UCSD-AML1 (cell line): ENCODE data around the gene SLC4A4.

Experiments used
- DNase-seq: peaks from one replicate; lab custom pipeline; 2025; ENCODE audit not compliant: unreplicated experiment; lab: John Stamatoyannopoulos, UW

SLC4A4 gene

GRCh38 chr4:71532407-71532806 is 193.6 kb downstream of the SLC4A4 start:
- DNase-seq: no peak

DNA sequence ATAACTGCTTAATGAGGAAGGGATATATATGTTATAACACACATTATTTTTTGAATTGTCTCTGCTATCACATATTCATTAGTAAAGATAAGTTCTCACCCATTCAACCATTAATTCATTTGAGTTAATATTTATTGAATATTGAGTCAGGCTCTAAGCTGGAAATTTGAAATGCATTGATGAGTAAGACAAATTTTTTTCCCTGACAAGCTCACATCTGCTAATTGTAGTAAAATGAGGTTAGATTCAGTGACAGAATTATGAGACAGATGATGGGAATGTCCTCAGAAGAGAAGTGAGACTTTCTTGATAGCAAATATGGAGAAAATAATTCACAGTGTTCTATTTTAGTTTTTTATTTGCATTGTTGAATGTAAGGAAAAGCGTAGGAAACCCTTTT is 194.3 kb downstream of the SLC4A4 start:
- no peak for DNase-seq

DNA sequence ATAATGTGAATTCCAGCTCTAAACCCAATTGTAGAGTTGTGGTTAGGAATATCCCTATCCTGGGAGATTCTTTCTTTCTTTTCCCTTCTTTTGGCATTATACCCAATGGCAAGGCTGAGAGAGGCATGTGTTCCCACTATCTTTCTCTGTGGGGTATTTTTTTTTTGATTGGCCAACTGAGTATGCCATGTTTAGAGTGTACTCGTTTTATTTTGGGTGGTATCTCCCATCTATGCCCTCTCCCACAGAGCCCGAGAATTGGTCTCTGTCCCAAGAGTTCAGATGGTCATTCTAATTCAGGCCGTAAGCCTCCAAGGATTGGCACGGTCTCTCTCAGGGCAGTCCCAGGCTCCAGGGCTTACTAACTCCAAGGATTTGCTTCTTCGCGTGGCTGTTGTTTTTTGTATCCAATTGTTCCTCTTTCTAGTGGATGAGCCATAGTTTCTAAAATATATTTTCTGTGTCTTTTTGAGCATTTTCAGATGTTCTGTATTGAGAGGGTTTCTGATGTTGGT is 198.8 kb downstream of the SLC4A4 start:
- DNase-seq: no peak

DNA sequence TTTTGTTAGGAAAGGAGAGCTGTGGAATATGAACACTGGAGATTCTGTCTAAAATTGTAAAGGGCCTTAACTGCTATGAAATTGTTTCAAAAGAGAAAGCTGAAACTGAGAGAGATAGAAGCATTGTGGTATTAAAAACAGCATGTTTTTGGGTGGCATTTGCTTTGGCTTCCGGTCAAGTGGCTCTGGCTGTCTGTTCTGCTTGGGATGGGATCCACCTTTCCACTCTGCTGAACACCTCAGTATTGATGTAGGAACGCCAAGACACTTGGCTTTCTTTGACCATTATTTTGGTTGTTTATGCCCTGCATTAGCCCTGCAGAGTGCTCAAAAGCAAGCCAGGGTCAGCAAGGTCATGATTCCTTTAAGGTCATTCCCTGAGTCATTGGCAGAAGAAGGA is 199.7 kb downstream of the SLC4A4 start:
- no peak for DNase-seq

DNA sequence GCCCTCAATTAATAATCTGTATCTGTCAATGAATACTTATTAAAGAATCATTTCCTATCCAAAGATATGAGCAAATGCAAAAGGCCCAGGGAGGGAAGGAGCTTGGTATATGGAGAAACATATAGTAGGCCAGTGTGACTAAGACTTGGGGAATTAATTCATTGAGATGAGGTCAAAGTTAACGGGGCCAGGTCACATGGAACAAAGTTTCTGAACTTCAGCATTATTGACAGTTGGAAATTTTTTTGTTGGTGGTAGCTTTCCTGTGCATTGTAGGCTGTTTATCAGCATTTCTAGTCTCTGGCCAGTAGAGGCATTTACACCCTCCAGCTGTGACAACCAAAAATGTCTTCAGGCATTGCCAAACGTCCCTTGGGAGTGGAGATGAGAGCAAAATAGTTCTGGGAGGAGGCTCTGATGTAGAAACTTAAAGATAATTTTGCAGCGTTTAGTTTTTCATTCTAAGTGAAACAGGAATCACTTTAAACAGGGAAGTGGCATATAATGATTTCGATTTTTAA is 202.0 kb downstream of the SLC4A4 start:
- DNase-seq: no peak

DNA sequence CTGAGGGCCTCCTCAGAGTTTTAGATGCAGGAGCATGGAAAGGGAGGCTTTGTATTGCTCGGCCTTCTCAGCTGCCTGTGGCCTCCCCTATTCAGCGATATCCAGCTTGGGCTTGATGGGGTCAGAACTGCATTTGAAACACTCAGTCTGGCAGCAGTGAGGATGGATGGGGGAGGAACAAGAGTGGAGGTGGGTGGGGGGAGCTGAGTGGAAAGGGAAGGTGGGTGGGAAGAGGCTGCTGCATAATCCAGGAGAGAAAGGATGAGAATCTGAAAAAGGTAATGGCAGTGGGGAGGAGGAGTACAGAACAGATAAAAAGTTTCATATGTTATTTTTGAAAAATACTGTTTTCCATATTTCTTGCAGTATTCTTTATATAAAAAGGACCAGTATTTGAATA is 202.7 kb downstream of the SLC4A4 start:
- no peak for DNase-seq

GRCh38 chr4:71545168-71545567 is 206.3 kb downstream of the SLC4A4 start:
- no peak for DNase-seq

GRCh38 chr4:71549516-71550160 is 210.8 kb downstream of the SLC4A4 start:
- DNase-seq: no peak

DNA sequence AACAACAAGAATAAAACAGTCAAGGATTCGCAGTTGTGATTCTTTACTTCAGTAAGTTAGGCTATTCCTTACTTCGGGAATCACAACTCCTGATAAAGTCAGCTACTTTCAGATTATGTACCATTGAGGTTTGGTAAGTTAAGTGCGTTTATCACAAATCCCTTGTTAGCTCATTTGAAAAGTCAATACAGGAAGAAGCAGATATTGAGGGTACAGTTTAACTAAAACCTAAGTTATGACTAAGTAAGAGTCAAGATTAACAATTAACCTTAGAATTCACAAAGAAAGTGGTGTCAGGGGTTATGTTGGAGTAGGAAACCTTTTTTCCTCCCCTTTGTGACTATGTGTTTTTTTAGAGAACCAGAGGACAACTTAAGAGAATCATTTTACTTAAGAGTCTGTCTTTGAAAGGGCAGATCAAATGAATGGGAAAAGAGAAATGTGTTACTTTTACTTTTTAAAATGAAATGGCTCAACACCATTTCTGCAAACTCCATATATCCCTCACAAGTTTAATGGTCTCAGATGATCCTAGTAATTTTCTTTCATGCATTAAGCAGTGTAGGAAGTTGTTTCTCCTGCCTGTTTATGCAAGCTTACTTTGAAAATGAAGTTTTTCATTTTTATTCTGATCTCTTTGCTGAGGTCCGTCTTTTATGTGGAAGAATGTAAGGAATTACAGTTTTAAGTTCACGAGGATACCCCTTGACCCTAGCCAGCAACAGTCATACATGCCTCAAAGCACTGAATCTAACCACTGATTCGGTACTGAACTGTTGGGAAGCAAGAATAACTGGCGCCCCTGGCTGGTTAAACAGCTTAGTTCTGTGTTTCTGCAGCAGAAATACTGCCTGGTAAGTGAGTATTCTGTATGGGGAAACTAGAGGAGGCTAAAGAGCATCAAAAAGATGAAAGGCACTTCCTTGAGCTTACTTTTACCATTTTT is 211.7 kb downstream of the SLC4A4 start:
- DNase-seq: peak; percentile 7

GRCh38 chr4:71553605-71554004 is 214.8 kb downstream of the SLC4A4 start:
- no peak for DNase-seq

DNA sequence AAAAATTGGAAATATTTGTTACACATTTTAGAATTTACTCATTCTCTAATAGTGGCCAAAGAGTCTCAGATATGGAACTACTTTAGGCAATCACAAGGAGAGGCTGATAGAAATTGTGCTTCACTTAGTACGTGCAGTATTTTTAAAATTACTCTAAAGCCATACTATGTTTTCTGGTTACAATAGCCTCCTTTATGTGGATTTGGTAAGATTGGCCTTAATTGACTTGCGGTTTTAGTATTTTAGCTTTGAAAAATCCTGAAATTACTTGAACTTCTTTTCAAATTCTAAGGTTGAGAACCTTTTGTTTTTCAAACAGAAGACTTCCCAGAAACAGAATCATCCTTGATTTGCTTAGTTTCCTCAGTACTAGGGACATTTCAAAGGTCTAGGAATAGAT is 215.2 kb downstream of the SLC4A4 start:
- DNase-seq: no peak

GRCh38 chr4:71558248-71558647 is 219.4 kb downstream of the SLC4A4 start:
- no peak for DNase-seq

- DNase-seq: no peak
Measured at GRCh38 chr4:71559957-71560571, 221.2 kb downstream of the SLC4A4 start.

DNA sequence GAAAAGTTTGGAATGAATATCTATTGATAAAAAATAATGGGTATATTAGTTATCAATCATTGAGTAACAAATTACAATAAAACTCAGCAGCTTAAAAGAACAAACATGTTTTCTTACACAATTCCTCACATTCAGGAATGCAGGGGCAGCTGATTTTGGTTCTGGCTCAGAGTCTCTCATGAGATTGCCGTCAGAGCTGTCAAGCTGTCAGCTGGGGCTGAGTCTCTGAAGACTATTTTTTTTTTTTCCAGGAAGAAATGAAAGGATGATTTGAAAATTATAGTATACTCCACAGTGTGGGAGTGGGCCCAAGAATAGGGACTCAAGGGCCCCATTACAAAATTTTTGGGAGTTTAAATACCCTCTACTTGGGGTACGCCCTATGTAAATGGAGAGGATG is 226.0 kb downstream of the SLC4A4 start:
- no peak for DNase-seq

DNA sequence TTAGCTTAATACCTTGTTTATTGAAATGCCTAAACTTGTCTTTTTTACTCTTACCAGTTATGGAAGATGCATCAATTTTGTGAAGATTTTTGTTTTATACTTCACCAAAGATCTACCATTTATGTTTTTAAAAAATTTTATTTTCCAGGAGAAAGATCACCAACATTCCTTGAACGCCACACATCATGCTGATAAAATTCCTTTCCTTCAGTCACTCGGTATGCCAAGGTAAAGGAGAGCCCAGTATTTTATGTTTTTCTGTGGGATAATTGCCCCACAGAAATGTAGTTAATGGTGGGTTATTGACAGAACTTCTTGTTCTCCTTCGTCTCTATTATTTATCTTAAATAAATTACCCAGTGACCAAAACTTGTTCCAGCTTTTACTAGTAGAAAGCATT is 228.0 kb downstream of the SLC4A4 start:
- no peak for DNase-seq

DNA sequence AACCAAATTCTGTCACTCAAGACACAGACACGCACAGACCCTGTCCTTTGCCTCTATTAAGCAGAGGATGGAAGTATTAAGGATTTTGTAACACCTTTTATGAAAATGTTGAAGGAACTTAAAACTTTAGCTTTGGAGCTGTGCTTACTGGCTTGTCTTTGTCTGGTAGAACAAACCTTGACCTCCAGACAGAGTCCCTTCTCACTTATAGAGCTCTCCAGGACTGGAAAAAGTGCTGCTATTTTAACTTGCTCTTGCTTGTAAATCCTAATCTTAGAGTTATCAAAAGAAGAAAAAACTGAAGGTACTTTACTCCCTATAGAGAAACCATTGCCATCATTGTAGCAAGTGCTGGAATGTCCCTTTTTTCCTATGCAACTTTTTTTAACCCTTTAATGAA is 229.3 kb downstream of the SLC4A4 start:
- DNase-seq: no peak

DNA sequence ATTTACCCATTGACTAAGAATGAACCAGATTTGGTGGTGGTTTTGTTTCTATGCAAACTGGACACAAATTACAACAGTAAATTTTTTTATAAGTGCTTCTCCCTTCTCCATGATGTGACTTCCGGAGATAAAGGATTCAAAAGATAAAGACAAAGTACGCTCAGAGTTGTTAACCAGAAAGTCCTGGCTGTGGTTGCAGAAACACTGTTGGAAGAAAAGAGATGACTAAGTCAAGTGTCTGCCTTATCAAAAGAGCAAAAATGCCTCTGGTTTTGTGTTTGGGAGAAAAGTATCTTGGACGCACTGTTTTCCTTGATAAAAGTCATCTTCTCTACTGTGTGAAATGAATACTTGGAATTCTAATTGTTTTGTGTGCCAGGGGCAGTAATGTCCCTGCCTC is 231.7 kb downstream of the SLC4A4 start:
- no peak for DNase-seq

DNA sequence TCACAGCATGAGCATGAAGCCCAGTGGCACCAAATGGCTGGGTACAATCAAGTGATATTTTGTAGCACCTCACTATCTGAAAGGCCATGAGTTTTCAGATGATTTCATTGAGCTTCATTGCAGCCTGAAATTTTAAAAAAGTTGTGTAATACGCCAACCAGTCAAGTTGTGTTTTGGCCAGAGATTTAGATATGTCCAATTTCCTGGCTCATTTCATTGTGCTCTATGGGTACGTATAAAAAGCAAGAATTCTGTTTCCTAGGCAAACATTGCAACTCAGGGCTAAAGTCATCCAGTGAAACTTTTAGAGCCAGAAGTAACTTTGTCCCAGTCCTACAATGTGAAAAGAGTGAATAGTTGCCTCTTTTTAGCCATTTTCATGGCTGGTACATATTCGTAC is 232.5 kb downstream of the SLC4A4 start:
- no peak for DNase-seq

GRCh38 chr4:71583971-71584370 is 245.2 kb downstream of the SLC4A4 start:
- no peak for DNase-seq

- DNase-seq: no peak
Measured at GRCh38 chr4:71584585-71584984, 245.8 kb downstream of the SLC4A4 start.

GRCh38 chr4:71586087-71586763 is 247.4 kb downstream of the SLC4A4 start:
- DNase-seq: no peak
